MG63 (cell line): Measurements from ENCODE around the gene TYMS. TPM values are rescaled to one million over a fixed set of nuclear protein-coding genes. Genes with fewer than 3 reads are reported as not detected.

Source experiments
- DNase-seq: peaks from one replicate; pipeline ENCODE4 v3.0.0-alpha.2; 2020
- H3K27me3 ChIP-seq: fragments of 250-450 bp; sonication (Bioruptor Pico); 2 replicates; pipeline ENCODE4 v1.5.1; 2020; ENCODE audit warnings: mild to moderate bottlenecking, moderate library complexity
- H3K36me3 ChIP-seq: fragments of 250-450 bp; sonication (Bioruptor Pico); 2 replicates; pipeline ENCODE4 v1.5.1; 2020; ENCODE audit warnings: mild to moderate bottlenecking, moderate library complexity
- H3K4me3 ChIP-seq: fragments of 250-450 bp; sonication (Bioruptor Pico); 2 replicates; pipeline ENCODE4 v1.5.1; 2020; ENCODE audit warnings: mild to moderate bottlenecking, moderate library complexity
- H3K9me3 ChIP-seq: fragments of 250-450 bp; sonication (Bioruptor Pico); 2 replicates; pipeline ENCODE4 v1.5.1; 2020; ENCODE audit warnings: mild to moderate bottlenecking, moderate library complexity
- total RNA-seq: library from RNA; depleted of rRNA; stranded (reverse); fragments of >200 nt; shearing (Covaris generic); gene quantifications from 2 replicates; pipeline ENCODE4 v1.2.3, GENCODE V29; 2014; ENCODE audit warnings: low replicate concordance; rRNA removed

Gene TYMS
- total RNA-seq, result 55.7 and 57.0 TPM in 2 replicates

GRCh38 chr18:657311-658000, at the start of gene TYMS:
Gene TYMS, plus strand, starts transcription at chr18:657653. Its CDS starts 90 bp downstream, at chr18:657743.
- Histone ChIP-seq H3K9me3 (peaks cover 7% of the 10 kb centered on the region; the same call in 1 of the 2 replicates), H3K27me3 (no peaks in the 10 kb centered on the region), H3K36me3 (peaks cover 39% of the 10 kb centered on the region), H3K4me3 (peak within 1 kb of the TSS; percentile 87)
- DNase-seq, result peak; percentile 77

- Histone ChIP-seq H3K27me3 (no peaks in the 10 kb centered on the region), H3K9me3 (no peaks in the 10 kb centered on the region), H3K36me3 (no peaks in the 10 kb centered on the region), H3K4me3 (no peak overlapping the region)
- DNase-seq, result no peak
These were observed 49.5 kb upstream of the TYMS start for GRCh38 chr18:607930-608329.

- Histone ChIP-seq H3K27me3 (no peaks in the 10 kb centered on the region), H3K9me3 (no peaks in the 10 kb centered on the region), H3K4me3 (no peak overlapping the region), H3K36me3 (no peaks in the 10 kb centered on the region)
- no peak for DNase-seq
These were observed 47.1 kb upstream of the TYMS start for GRCh38 chr18:610214-610928.

GRCh38 chr18:612156-612555, 45.3 kb upstream of the TYMS start:
- H3K36me3 ChIP-seq, result no peaks in the 10 kb centered on the region
- H3K9me3 ChIP-seq, result no peaks in the 10 kb centered on the region
- no peak for DNase-seq
- no peaks in the 10 kb centered on the region for H3K27me3 ChIP-seq
- H3K4me3 ChIP-seq, result no peak overlapping the region

GRCh38 chr18:614193-614592, 43.3 kb upstream of the TYMS start:
- H3K9me3 ChIP-seq, result no peaks in the 10 kb centered on the region
- H3K36me3 ChIP-seq, result no peaks in the 10 kb centered on the region
- H3K4me3 ChIP-seq, result no peak overlapping the region
- no peak for DNase-seq
- H3K27me3 ChIP-seq, result no peaks in the 10 kb centered on the region

GRCh38 chr18:615092-615521, 42.3 kb upstream of the TYMS start:
- no peaks in the 10 kb centered on the region for H3K9me3 ChIP-seq
- H3K36me3 ChIP-seq, result no peaks in the 10 kb centered on the region
- H3K4me3 ChIP-seq, result no peak overlapping the region
- DNase-seq, result no peak
- no peaks in the 10 kb centered on the region for H3K27me3 ChIP-seq

- H3K27me3 ChIP-seq, result no peaks in the 10 kb centered on the region
- no peak overlapping the region for H3K4me3 ChIP-seq
- no peak for DNase-seq
- H3K36me3 ChIP-seq, result no peaks in the 10 kb centered on the region
- no peaks in the 10 kb centered on the region for H3K9me3 ChIP-seq
These were observed 41.7 kb upstream of the TYMS start for GRCh38 chr18:615773-616172.

GRCh38 chr18:616380-616995, 41.0 kb upstream of the TYMS start:
- H3K4me3 ChIP-seq, result no peak overlapping the region
- no peaks in the 10 kb centered on the region for H3K36me3 ChIP-seq
- DNase-seq, result no peak
- no peaks in the 10 kb centered on the region for H3K27me3 ChIP-seq
- no peaks in the 10 kb centered on the region for H3K9me3 ChIP-seq

GRCh38 chr18:617970-618504, 39.4 kb upstream of the TYMS start:
- Histone ChIP-seq H3K9me3 (no peaks in the 10 kb centered on the region), H3K36me3 (no peaks in the 10 kb centered on the region), H3K27me3 (no peaks in the 10 kb centered on the region), H3K4me3 (no peak overlapping the region)
- DNase-seq, result no peak

GRCh38 chr18:618618-619017, 38.8 kb upstream of the TYMS start:
- H3K4me3 ChIP-seq, result no peak overlapping the region
- H3K27me3 ChIP-seq, result no peaks in the 10 kb centered on the region
- no peaks in the 10 kb centered on the region for H3K9me3 ChIP-seq
- DNase-seq, result no peak
- no peaks in the 10 kb centered on the region for H3K36me3 ChIP-seq

GRCh38 chr18:621291-622043, 36.0 kb upstream of the TYMS start:
- DNase-seq, result peak; percentile 53
- H3K4me3 ChIP-seq, result no peak overlapping the region
- H3K36me3 ChIP-seq, result no peaks in the 10 kb centered on the region
- H3K9me3 ChIP-seq, result no peaks in the 10 kb centered on the region
- H3K27me3 ChIP-seq, result no peaks in the 10 kb centered on the region

GRCh38 chr18:622289-622688, 35.2 kb upstream of the TYMS start:
- no peak for DNase-seq
- Histone ChIP-seq H3K9me3 (no peaks in the 10 kb centered on the region), H3K36me3 (no peaks in the 10 kb centered on the region), H3K4me3 (no peak overlapping the region), H3K27me3 (no peaks in the 10 kb centered on the region)

GRCh38 chr18:623761-624620, 33.5 kb upstream of the TYMS start:
- Histone ChIP-seq H3K27me3 (no peaks in the 10 kb centered on the region), H3K4me3 (no peak overlapping the region), H3K9me3 (no peaks in the 10 kb centered on the region), H3K36me3 (no peaks in the 10 kb centered on the region)
- DNase-seq, result peak; percentile 46

GRCh38 chr18:627231-627630, 30.2 kb upstream of the TYMS start:
- no peak for DNase-seq
- no peaks in the 10 kb centered on the region for H3K27me3 ChIP-seq
- H3K36me3 ChIP-seq, result no peaks in the 10 kb centered on the region
- no peaks in the 10 kb centered on the region for H3K9me3 ChIP-seq
- no peak overlapping the region for H3K4me3 ChIP-seq

GRCh38 chr18:629269-630150, 27.9 kb upstream of the TYMS start:
- Histone ChIP-seq H3K27me3 (no peaks in the 10 kb centered on the region), H3K4me3 (no peak overlapping the region), H3K36me3 (no peaks in the 10 kb centered on the region), H3K9me3 (no peaks in the 10 kb centered on the region)
- DNase-seq, result no peak
